ENCODE data around the gene KRTAP5-4. TPM values are rescaled to one million over a fixed set of nuclear protein-coding genes. Genes with fewer than 3 reads are reported as not detected.

The KRTAP5-4 gene
- total RNA-seq, 4 donors from 2014 or later = not detected

GRCh38 chr11:1650918-1651262 lies 29.0 kb upstream of the KRTAP5-4 start:
- TF ChIP-seq CTCF (IDR thresholded peaks at IDR 0.05; ENCODE audit: low read depth) = no peak

- TF ChIP-seq CTCF (IDR thresholded peaks at IDR 0.05; ENCODE audit: low read depth) = no peak
Observed at GRCh38 chr11:1650034-1650917, 28.3 kb upstream of the KRTAP5-4 start.

- no peak for TF ChIP-seq CTCF (IDR thresholded peaks at IDR 0.05; ENCODE audit: low read depth)
Observed at GRCh38 chr11:1648653-1649420, 26.9 kb upstream of the KRTAP5-4 start.

GRCh38 chr11:1647901-1648652 lies 26.1 kb upstream of the KRTAP5-4 start:
- no peak for TF ChIP-seq CTCF (IDR thresholded peaks at IDR 0.05; ENCODE audit: low read depth)

- TF ChIP-seq CTCF (IDR thresholded peaks at IDR 0.05; ENCODE audit: low read depth) = no peak
Observed at GRCh38 chr11:1645357-1645821, 23.5 kb upstream of the KRTAP5-4 start.

- TF ChIP-seq CTCF (IDR thresholded peaks at IDR 0.05; ENCODE audit: low read depth) = no peak
Observed at GRCh38 chr11:1644601-1645356, 22.8 kb upstream of the KRTAP5-4 start.
